HEK293 (cell line): ENCODE data around the gene VPS9D1.
"Not testable (repeated sequence)": the region's sequence is repeated elsewhere in the genome, so short reads cannot be mapped to it uniquely, and the experiment has no call there.

ENCODE experiments used
- CTCF ChIA-PET: fragments of 350-600 bp; formaldehyde crosslinking; extraction: SDS; loops from one replicate; lab custom pipeline; 2021; ENCODE audit warnings: antibody characterized with exemption; lab: Yijun Ruan, JAX
- POLR2A ChIA-PET: fragments of 300-600 bp; formaldehyde crosslinking; extraction: SDS; loops from one replicate; lab custom pipeline; 2020; ENCODE audit warnings: antibody characterized with exemption, inconsistent platforms; lab: Yijun Ruan, JAX
- H3K27ac ChIP-seq: fragments of 200-500 bp; sonication (Bioruptor generic); 2 replicates; pipeline ENCODE4 v1.5.1; 2014; ENCODE audit warnings: low read depth, low read length, control low read depth, inconsistent platforms; ENCODE audit errors: extremely low read depth
- H3K36me3 ChIP-seq, 2 experiments: fragments of 200-500 bp in 1 of 2; sonication (Bioruptor generic) in 1 of 2; 1 replicate in 1 of 2; 2 replicates in 1 of 2; pipeline ENCODE4 v1.5.1; 2014 to 2017; ENCODE audit warnings: inconsistent platforms in 2 of 2, low read length in 2 of 2; ENCODE audit not compliant: control insufficient read depth in 2 of 2, insufficient read depth in 1 of 2
- H3K4me1 ChIP-seq: fragments of 200-500 bp; sonication (Bioruptor generic); 2 replicates; pipeline ENCODE4 v1.5.1; 2014; ENCODE audit warnings: mild to moderate bottlenecking, low read length, inconsistent platforms; ENCODE audit not compliant: control insufficient read depth, insufficient read depth
- H3K4me3 ChIP-seq: 2 replicates; pipeline ENCODE4 v1.5.1; 2011; ENCODE audit warnings: low read depth, mild to moderate bottlenecking, control low read depth, low read length, moderate library complexity
- H3K9me3 ChIP-seq: fragments of 200-500 bp; sonication (Bioruptor generic); 2 replicates; pipeline ENCODE4 v1.5.1; 2014; ENCODE audit warnings: low read depth, low read length, inconsistent platforms; ENCODE audit not compliant: control insufficient read depth, insufficient read depth
- EGR2 ChIP-seq: fragments of 450-650 bp; formaldehyde crosslinking; IDR thresholded peaks from 2 replicates; pipeline ENCODE4 v1.5.1; 2016; ENCODE audit warnings: low read depth, missing biosample characterization, missing genetic modification characterization
- GLIS2 ChIP-seq: fragments of 450-650 bp; formaldehyde crosslinking; IDR thresholded peaks from 2 replicates; pipeline ENCODE4 v1.5.1; 2016; ENCODE audit warnings: missing biosample characterization, missing genetic modification characterization
- PRDM1 ChIP-seq: fragments of 450-650 bp; formaldehyde crosslinking; IDR thresholded peaks from 2 replicates; pipeline ENCODE4; 2016; ENCODE audit warnings: missing biosample characterization, missing genetic modification characterization
- SETDB1 ChIP-seq: IDR thresholded peaks from one replicate; pipeline ENCODE4 v1.6.1; 2017; ENCODE audit warnings: mild to moderate bottlenecking, low read length, moderate library complexity, mixed read lengths; ENCODE audit not compliant: insufficient read length
- ZBTB7A ChIP-seq: fragments of 450-650 bp; formaldehyde crosslinking; IDR thresholded peaks from 2 replicates; pipeline ENCODE4 v1.5.1; 2016; ENCODE audit warnings: low read depth, missing biosample characterization, missing genetic modification characterization
- ZFHX2 ChIP-seq: fragments of 450-650 bp; formaldehyde crosslinking; conservative IDR thresholded peaks from 2 replicates; pipeline ENCODE4 v1.5.1; 2016; ENCODE audit warnings: missing biosample characterization, missing genetic modification characterization
- ZNF16 ChIP-seq: fragments of 450-650 bp; formaldehyde crosslinking; IDR thresholded peaks from 2 replicates; pipeline ENCODE4 v1.5.1; 2016; ENCODE audit warnings: low read depth, missing biosample characterization, missing genetic modification characterization
- ZNF175 ChIP-seq: fragments of 450-650 bp; formaldehyde crosslinking; IDR thresholded peaks from 2 replicates; pipeline ENCODE4 v1.5.1; 2016; ENCODE audit warnings: missing biosample characterization, missing genetic modification characterization
- ZNF501 ChIP-seq: fragments of 450-650 bp; formaldehyde crosslinking; IDR thresholded peaks from 2 replicates; pipeline ENCODE4 v1.5.1; 2016; ENCODE audit warnings: missing biosample characterization, missing genetic modification characterization
- ZNF558 ChIP-seq: fragments of 450-650 bp; formaldehyde crosslinking; IDR thresholded peaks from 2 replicates; pipeline ENCODE4 v1.5.1; 2016; ENCODE audit warnings: missing biosample characterization, missing genetic modification characterization
- TF ChIP-seq, protein P1 (sequence below): fragments of 450-650 bp; formaldehyde crosslinking; IDR thresholded peaks from 2 replicates; pipeline ENCODE4 v1.5.1; 2016; ENCODE audit warnings: missing biosample characterization, missing genetic modification characterization, borderline replicate concordance
- TF ChIP-seq, protein P2 (sequence below): fragments of 450-650 bp; formaldehyde crosslinking; IDR thresholded peaks from 2 replicates; pipeline ENCODE4 v1.5.1; 2016; ENCODE audit warnings: missing biosample characterization, missing genetic modification characterization
- TF ChIP-seq, protein P3 (sequence below): fragments of 450-650 bp; formaldehyde crosslinking; optimal IDR thresholded peaks from 2 replicates; pipeline ENCODE3; 2016; ENCODE audit warnings: missing biosample characterization, mild to moderate bottlenecking, missing genetic modification characterization

VPS9D1 gene

DNA sequence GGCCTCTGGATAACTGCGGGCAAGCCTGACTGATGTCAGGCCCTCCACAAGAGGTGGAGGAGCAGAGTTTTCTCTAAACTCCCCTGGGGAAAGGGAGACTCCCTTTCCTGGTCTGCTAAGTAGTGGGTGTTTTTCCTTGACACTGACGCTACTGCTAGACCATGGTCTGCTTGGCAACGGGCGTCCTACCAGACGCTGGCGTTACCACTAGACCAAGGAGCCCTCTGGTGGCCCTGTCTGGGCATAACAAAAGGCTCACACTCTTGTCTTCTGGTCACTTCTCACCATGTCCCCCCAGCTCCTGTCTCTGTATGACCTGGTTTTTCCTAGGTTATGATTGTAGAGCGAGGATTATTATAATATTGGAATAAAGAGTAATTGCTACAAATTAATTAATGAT is 53.7 kb downstream of the VPS9D1 start:
- POLR2A ChIA-PET: interaction anchor here (0.6 to 0.8 kb wide), 2 partner anchors 102 to 426 kb away, joined by 3 to 4 read pairs; no protein-coding TSS in a partner anchor
- peak; percentile 83 for TF ChIP-seq SETDB1
- not testable (repeated sequence) for H3K27ac ChIP-seq, H3K4me3 ChIP-seq, H3K9me3 ChIP-seq, H3K4me1 ChIP-seq
- CTCF ChIA-PET: interaction anchor here (0.7 to 1.7 kb wide), 5 partner anchors 8 to 67 kb away, joined by 3 to 9 read pairs (median 3); no protein-coding TSS in a partner anchor
- peaks cover 11 to 29% of the 10 kb centered on the region in 2 experiments; a peak in 2 of 3 replicates for H3K36me3 ChIP-seq

DNA sequence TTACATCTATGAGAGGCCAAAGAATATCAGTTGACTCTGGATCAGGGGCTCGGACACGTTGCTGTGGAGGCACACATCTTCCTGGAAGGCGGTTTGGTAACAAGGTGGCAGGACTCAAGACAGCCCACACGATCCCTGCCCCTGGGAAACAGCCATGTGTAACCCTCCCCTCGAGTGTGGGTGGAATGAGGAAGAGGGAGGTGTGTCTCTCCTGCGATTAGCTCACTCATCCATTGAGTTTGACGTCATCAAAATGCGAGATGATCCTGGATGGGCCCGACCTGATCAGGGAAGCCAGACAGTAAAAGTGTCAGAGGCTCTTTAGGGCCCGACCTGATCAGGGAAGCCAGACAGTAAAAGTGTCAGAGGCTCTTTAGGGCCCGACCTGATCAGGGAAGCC is 56.5 kb downstream of the VPS9D1 start:
- H3K36me3 ChIP-seq: peaks cover 11 to 54% of the 10 kb centered on the region in 2 experiments; a peak in 2 of 3 replicates
- POLR2A ChIA-PET, H3K9me3 ChIP-seq, H3K4me3 ChIP-seq, H3K4me1 ChIP-seq, H3K27ac ChIP-seq, CTCF ChIA-PET: not testable (repeated sequence)
- TF ChIP-seq ZFHX2 (tag by site-specific recombination) (peak; percentile 48), EGR2 (peak; percentile 71)

GRCh38 chr16:89661215-89661614 is 59.5 kb downstream of the VPS9D1 start:
- Histone ChIP-seq H3K27ac (no peak overlapping the region), H3K9me3 (no peaks in the 10 kb centered on the region), H3K4me1 (0 out of 2 replicates have a peak, but pooled peaks cover 3% of the 10 kb centered on the region), H3K36me3 (peaks cover 11 to 51% of the 10 kb centered on the region in 2 experiments; a peak in 2 of 3 replicates), H3K4me3 (no peak overlapping the region)
- CTCF ChIA-PET: no interaction called here
- POLR2A ChIA-PET: no interaction called here
- TF ChIP-seq EGR2 (no peak), ZNF16 (no peak), GLIS2 (tag by site-specific recombination) (no peak), ZFHX2 (tag by site-specific recombination) (no peak), PRDM1 (tag by site-specific recombination) (no peak), ZNF501 (tag by site-specific recombination) (no peak), ZNF558 (tag by site-specific recombination) (no peak), ZNF175 (no peak), ZBTB7A (tag by site-specific recombination) (no peak)
- TF ChIP-seq, protein P1, sequence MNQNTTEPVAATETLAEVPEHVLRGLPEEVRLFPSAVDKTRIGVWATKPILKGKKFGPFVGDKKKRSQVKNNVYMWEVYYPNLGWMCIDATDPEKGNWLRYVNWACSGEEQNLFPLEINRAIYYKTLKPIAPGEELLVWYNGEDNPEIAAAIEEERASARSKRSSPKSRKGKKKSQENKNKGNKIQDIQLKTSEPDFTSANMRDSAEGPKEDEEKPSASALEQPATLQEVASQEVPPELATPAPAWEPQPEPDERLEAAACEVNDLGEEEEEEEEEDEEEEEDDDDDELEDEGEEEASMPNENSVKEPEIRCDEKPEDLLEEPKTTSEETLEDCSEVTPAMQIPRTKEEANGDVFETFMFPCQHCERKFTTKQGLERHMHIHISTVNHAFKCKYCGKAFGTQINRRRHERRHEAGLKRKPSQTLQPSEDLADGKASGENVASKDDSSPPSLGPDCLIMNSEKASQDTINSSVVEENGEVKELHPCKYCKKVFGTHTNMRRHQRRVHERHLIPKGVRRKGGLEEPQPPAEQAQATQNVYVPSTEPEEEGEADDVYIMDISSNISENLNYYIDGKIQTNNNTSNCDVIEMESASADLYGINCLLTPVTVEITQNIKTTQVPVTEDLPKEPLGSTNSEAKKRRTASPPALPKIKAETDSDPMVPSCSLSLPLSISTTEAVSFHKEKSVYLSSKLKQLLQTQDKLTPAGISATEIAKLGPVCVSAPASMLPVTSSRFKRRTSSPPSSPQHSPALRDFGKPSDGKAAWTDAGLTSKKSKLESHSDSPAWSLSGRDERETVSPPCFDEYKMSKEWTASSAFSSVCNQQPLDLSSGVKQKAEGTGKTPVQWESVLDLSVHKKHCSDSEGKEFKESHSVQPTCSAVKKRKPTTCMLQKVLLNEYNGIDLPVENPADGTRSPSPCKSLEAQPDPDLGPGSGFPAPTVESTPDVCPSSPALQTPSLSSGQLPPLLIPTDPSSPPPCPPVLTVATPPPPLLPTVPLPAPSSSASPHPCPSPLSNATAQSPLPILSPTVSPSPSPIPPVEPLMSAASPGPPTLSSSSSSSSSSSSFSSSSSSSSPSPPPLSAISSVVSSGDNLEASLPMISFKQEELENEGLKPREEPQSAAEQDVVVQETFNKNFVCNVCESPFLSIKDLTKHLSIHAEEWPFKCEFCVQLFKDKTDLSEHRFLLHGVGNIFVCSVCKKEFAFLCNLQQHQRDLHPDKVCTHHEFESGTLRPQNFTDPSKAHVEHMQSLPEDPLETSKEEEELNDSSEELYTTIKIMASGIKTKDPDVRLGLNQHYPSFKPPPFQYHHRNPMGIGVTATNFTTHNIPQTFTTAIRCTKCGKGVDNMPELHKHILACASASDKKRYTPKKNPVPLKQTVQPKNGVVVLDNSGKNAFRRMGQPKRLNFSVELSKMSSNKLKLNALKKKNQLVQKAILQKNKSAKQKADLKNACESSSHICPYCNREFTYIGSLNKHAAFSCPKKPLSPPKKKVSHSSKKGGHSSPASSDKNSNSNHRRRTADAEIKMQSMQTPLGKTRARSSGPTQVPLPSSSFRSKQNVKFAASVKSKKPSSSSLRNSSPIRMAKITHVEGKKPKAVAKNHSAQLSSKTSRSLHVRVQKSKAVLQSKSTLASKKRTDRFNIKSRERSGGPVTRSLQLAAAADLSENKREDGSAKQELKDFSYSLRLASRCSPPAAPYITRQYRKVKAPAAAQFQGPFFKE (tag by site-specific recombination): no peak
- TF ChIP-seq, protein P2, sequence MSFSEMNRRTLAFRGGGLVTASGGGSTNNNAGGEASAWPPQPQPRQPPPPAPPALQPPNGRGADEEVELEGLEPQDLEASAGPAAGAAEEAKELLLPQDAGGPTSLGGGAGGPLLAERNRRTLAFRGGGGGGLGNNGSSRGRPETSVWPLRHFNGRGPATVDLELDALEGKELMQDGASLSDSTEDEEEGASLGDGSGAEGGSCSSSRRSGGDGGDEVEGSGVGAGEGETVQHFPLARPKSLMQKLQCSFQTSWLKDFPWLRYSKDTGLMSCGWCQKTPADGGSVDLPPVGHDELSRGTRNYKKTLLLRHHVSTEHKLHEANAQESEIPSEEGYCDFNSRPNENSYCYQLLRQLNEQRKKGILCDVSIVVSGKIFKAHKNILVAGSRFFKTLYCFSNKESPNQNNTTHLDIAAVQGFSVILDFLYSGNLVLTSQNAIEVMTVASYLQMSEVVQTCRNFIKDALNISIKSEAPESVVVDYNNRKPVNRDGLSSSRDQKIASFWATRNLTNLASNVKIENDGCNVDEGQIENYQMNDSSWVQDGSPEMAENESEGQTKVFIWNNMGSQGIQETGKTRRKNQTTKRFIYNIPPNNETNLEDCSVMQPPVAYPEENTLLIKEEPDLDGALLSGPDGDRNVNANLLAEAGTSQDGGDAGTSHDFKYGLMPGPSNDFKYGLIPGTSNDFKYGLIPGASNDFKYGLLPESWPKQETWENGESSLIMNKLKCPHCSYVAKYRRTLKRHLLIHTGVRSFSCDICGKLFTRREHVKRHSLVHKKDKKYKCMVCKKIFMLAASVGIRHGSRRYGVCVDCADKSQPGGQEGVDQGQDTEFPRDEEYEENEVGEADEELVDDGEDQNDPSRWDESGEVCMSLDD (tag by site-specific recombination): no peak
- TF ChIP-seq, protein P3, sequence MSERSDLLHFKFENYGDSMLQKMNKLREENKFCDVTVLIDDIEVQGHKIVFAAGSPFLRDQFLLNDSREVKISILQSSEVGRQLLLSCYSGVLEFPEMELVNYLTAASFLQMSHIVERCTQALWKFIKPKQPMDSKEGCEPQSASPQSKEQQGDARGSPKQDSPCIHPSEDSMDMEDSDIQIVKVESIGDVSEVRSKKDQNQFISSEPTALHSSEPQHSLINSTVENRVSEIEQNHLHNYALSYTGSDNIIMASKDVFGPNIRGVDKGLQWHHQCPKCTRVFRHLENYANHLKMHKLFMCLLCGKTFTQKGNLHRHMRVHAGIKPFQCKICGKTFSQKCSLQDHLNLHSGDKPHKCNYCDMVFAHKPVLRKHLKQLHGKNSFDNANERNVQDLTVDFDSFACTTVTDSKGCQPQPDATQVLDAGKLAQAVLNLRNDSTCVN (tag by site-specific recombination): no peak
- TF ChIP-seq, all 188 proteins: peak for 0
